Measurements from ENCODE around the gene RBFOX1. TPM values are rescaled to one million over a fixed set of nuclear protein-coding genes. Genes with fewer than 3 reads are reported as not detected.

RBFOX1 gene
- total and polyA plus RNA-seq, 4 donors = 0.25 TPM; not detected in 3

- H3K9me3 ChIP-seq (ENCODE audit: control insufficient read depth, low read length) = no peaks in the 10 kb centered on the region
- ATAC-seq (ENCODE audit: low FRiP score) (no peak), DNase-seq (no peak)
- intact Hi-C loops (cut with DNase I) = no loop called here
- no peaks in the 10 kb centered on the region for H3K36me3 ChIP-seq (ENCODE audit: control insufficient read depth in 1 of 2, insufficient read depth in 2 of 2, low read length in 1 of 2)
- no peaks in the 10 kb centered on the region for H3K4me1 ChIP-seq (ENCODE audit: control insufficient read depth in 1 of 2, insufficient read depth in 2 of 2, low read length in 2 of 2)
- 38 to 41% methylated on average over 3 of the region's 3 CpGs for WGBS, 2 donors
- no peak overlapping the region for H3K27ac ChIP-seq (ENCODE audit: low read depth in 1 of 2, low read length in 2 of 2)
- H3K4me3 ChIP-seq (ENCODE audit: low read length in 2 of 2) = no peak overlapping the region
- H3K27me3 ChIP-seq (ENCODE audit: control insufficient read depth in 1 of 2, insufficient read depth in 2 of 2, low read length in 1 of 2) = no peaks in the 10 kb centered on the region
These were observed 8.3 kb upstream of the RBFOX1 start for GRCh38 chr16:7324321-7324720.

- Histone ChIP-seq H3K36me3 (ENCODE audit: control insufficient read depth in 1 of 2, insufficient read depth in 2 of 2, low read length in 1 of 2) (no peaks in the 10 kb centered on the region), H3K4me3 (ENCODE audit: low read length in 2 of 2) (no peak overlapping the region), H3K27ac (ENCODE audit: low read depth in 1 of 2, low read length in 2 of 2) (no peak overlapping the region), H3K9me3 (ENCODE audit: control insufficient read depth, low read length) (no peaks in the 10 kb centered on the region), H3K4me1 (ENCODE audit: control insufficient read depth in 1 of 2, insufficient read depth in 2 of 2, low read length in 2 of 2) (no peaks in the 10 kb centered on the region), H3K27me3 (ENCODE audit: control insufficient read depth in 1 of 2, insufficient read depth in 2 of 2, low read length in 1 of 2) (no peaks in the 10 kb centered on the region)
- ATAC-seq (ENCODE audit: low FRiP score) (no peak), DNase-seq (no peak)
- intact Hi-C loops (cut with DNase I) = no loop called here
- WGBS, 2 donors = 90 to 95% methylated on average over 3 of the region's 3 CpGs
These were observed 6.8 kb upstream of the RBFOX1 start for GRCh38 chr16:7325834-7326233.

GRCh38 chr16:7330709-7331108 lies 1.9 kb upstream of the RBFOX1 start:
- DNase-seq (no peak), ATAC-seq (ENCODE audit: low FRiP score) (no peak)
- no peak overlapping the region for H3K27ac ChIP-seq (ENCODE audit: low read depth in 1 of 2, low read length in 2 of 2)
- no peaks in the 10 kb centered on the region for H3K4me1 ChIP-seq (ENCODE audit: control insufficient read depth in 1 of 2, insufficient read depth in 2 of 2, low read length in 2 of 2)
- intact Hi-C loops (cut with DNase I) = no loop called here
- WGBS, 2 donors = 17 to 37% methylated on average over 8 of the region's 8 CpGs
- H3K9me3 ChIP-seq (ENCODE audit: control insufficient read depth, low read length) = no peaks in the 10 kb centered on the region
- no peaks in the 10 kb centered on the region for H3K27me3 ChIP-seq (ENCODE audit: control insufficient read depth in 1 of 2, insufficient read depth in 2 of 2, low read length in 1 of 2)
- no peaks in the 10 kb centered on the region for H3K36me3 ChIP-seq (ENCODE audit: control insufficient read depth in 1 of 2, insufficient read depth in 2 of 2, low read length in 1 of 2)
- H3K4me3 ChIP-seq (ENCODE audit: low read length in 2 of 2) = no peak overlapping the region

- intact Hi-C loops (cut with DNase I) = no loop called here
- H3K27ac ChIP-seq (ENCODE audit: low read depth in 1 of 2, low read length in 2 of 2) = no peak overlapping the region
- no peak overlapping the region for H3K4me3 ChIP-seq (ENCODE audit: low read length in 2 of 2)
- no peak for DNase-seq
- H3K36me3 ChIP-seq (ENCODE audit: control insufficient read depth in 1 of 2, insufficient read depth in 2 of 2, low read length in 1 of 2) = no peaks in the 10 kb centered on the region
- 6 to 17% methylated on average over 6 of the region's 6 CpGs for WGBS, 2 donors
- no peaks in the 10 kb centered on the region for H3K4me1 ChIP-seq (ENCODE audit: control insufficient read depth in 1 of 2, insufficient read depth in 2 of 2, low read length in 2 of 2)
- H3K27me3 ChIP-seq (ENCODE audit: control insufficient read depth in 1 of 2, insufficient read depth in 2 of 2, low read length in 1 of 2) = no peaks in the 10 kb centered on the region
- ATAC-seq (ENCODE audit: low FRiP score) = no peak
- no peaks in the 10 kb centered on the region for H3K9me3 ChIP-seq (ENCODE audit: control insufficient read depth, low read length)
These were observed 648 bp upstream of the RBFOX1 start for GRCh38 chr16:7331997-7332396.

- H3K27ac ChIP-seq (ENCODE audit: low read depth in 1 of 2, low read length in 2 of 2) = no peak overlapping the region
- no peaks in the 10 kb centered on the region for H3K9me3 ChIP-seq (ENCODE audit: control insufficient read depth, low read length)
- no peaks in the 10 kb centered on the region for H3K36me3 ChIP-seq (ENCODE audit: control insufficient read depth in 1 of 2, insufficient read depth in 2 of 2, low read length in 1 of 2)
- intact Hi-C loops (cut with DNase I) = no loop called here
- no peak for ATAC-seq (ENCODE audit: low FRiP score)
- H3K4me1 ChIP-seq (ENCODE audit: control insufficient read depth in 1 of 2, insufficient read depth in 2 of 2, low read length in 2 of 2) = no peaks in the 10 kb centered on the region
- no peaks in the 10 kb centered on the region for H3K27me3 ChIP-seq (ENCODE audit: control insufficient read depth in 1 of 2, insufficient read depth in 2 of 2, low read length in 1 of 2)
- WGBS, 2 donors = 44 to 62% methylated on average over 6 of the region's 6 CpGs
- no peak overlapping the region for H3K4me3 ChIP-seq (ENCODE audit: low read length in 2 of 2)
- DNase-seq = no peak
These were observed 608 bp downstream of the RBFOX1 start for GRCh38 chr16:7333180-7333725.

GRCh38 chr16:7334801-7335560 lies 2.3 kb downstream of the RBFOX1 start:
- Histone ChIP-seq H3K4me3 (ENCODE audit: low read length in 2 of 2) (no peak overlapping the region), H3K4me1 (ENCODE audit: control insufficient read depth in 1 of 2, insufficient read depth in 2 of 2, low read length in 2 of 2) (no peaks in the 10 kb centered on the region), H3K36me3 (ENCODE audit: control insufficient read depth in 1 of 2, insufficient read depth in 2 of 2, low read length in 1 of 2) (no peaks in the 10 kb centered on the region), H3K27ac (ENCODE audit: low read depth in 1 of 2, low read length in 2 of 2) (no peak overlapping the region), H3K27me3 (ENCODE audit: control insufficient read depth in 1 of 2, insufficient read depth in 2 of 2, low read length in 1 of 2) (no peaks in the 10 kb centered on the region), H3K9me3 (ENCODE audit: control insufficient read depth, low read length) (no peaks in the 10 kb centered on the region)
- WGBS, 2 donors = 15 to 38% methylated on average over 3 of the region's 3 CpGs
- intact Hi-C loops (cut with DNase I) = no loop called here
- ATAC-seq (ENCODE audit: low FRiP score) = no peak
- no peak for DNase-seq

GRCh38 chr16:7335991-7336634 lies 3.5 kb downstream of the RBFOX1 start:
- WGBS, 2 donors = 54 to 55% methylated on average over 3 of the region's 3 CpGs
- Histone ChIP-seq H3K4me3 (ENCODE audit: low read length in 2 of 2) (no peak overlapping the region), H3K4me1 (ENCODE audit: control insufficient read depth in 1 of 2, insufficient read depth in 2 of 2, low read length in 2 of 2) (no peaks in the 10 kb centered on the region), H3K27ac (ENCODE audit: low read depth in 1 of 2, low read length in 2 of 2) (no peak overlapping the region), H3K36me3 (ENCODE audit: control insufficient read depth in 1 of 2, insufficient read depth in 2 of 2, low read length in 1 of 2) (no peaks in the 10 kb centered on the region), H3K9me3 (ENCODE audit: control insufficient read depth, low read length) (no peaks in the 10 kb centered on the region), H3K27me3 (ENCODE audit: control insufficient read depth in 1 of 2, insufficient read depth in 2 of 2, low read length in 1 of 2) (no peaks in the 10 kb centered on the region)
- DNase-seq = no peak
- intact Hi-C loops (cut with DNase I) = no loop called here
- no peak for ATAC-seq (ENCODE audit: low FRiP score)

- Histone ChIP-seq H3K4me3 (ENCODE audit: low read length in 2 of 2) (no peak overlapping the region), H3K27me3 (ENCODE audit: control insufficient read depth in 1 of 2, insufficient read depth in 2 of 2, low read length in 1 of 2) (no peaks in the 10 kb centered on the region), H3K27ac (ENCODE audit: low read depth in 1 of 2, low read length in 2 of 2) (no peak overlapping the region), H3K4me1 (ENCODE audit: control insufficient read depth in 1 of 2, insufficient read depth in 2 of 2, low read length in 2 of 2) (no peaks in the 10 kb centered on the region), H3K9me3 (ENCODE audit: control insufficient read depth, low read length) (no peaks in the 10 kb centered on the region), H3K36me3 (ENCODE audit: control insufficient read depth in 1 of 2, insufficient read depth in 2 of 2, low read length in 1 of 2) (no peaks in the 10 kb centered on the region)
- WGBS, 2 donors = 54 to 59% methylated on average over 1 of the region's 1 CpG
- DNase-seq (no peak), ATAC-seq (ENCODE audit: low FRiP score) (no peak)
- intact Hi-C loops (cut with DNase I) = no loop called here
These were observed 4.1 kb downstream of the RBFOX1 start for GRCh38 chr16:7336742-7337141.

GRCh38 chr16:7338826-7339225 lies 6.2 kb downstream of the RBFOX1 start:
- Histone ChIP-seq H3K27me3 (ENCODE audit: control insufficient read depth in 1 of 2, insufficient read depth in 2 of 2, low read length in 1 of 2) (no peaks in the 10 kb centered on the region), H3K4me1 (ENCODE audit: control insufficient read depth in 1 of 2, insufficient read depth in 2 of 2, low read length in 2 of 2) (no peaks in the 10 kb centered on the region), H3K36me3 (ENCODE audit: control insufficient read depth in 1 of 2, insufficient read depth in 2 of 2, low read length in 1 of 2) (no peaks in the 10 kb centered on the region), H3K4me3 (ENCODE audit: low read length in 2 of 2) (no peak overlapping the region), H3K27ac (ENCODE audit: low read depth in 1 of 2, low read length in 2 of 2) (no peak overlapping the region), H3K9me3 (ENCODE audit: control insufficient read depth, low read length) (no peaks in the 10 kb centered on the region)
- intact Hi-C loops (cut with DNase I) = no loop called here
- 77 to 78% methylated on average over 4 of the region's 4 CpGs for WGBS, 2 donors
- DNase-seq = no peak
- no peak for ATAC-seq (ENCODE audit: low FRiP score)

All from aorta (tissue), 5 donors.